Stomach (tissue), 9 donors: Measurements from ENCODE around the gene FANCE. TPM values are rescaled to one million over a fixed set of nuclear protein-coding genes. Genes with fewer than 3 reads are reported as not detected.

ENCODE experiments used
- DNase-seq, 2 donors: peaks; one replicate each; pipeline versions ENCODE4 v3.0.0 to v3.0.0-alpha.2; 2013 to 2019
- H3K27ac ChIP-seq, 5 donors: fragments of 200-600 bp in 4 of 5; sonication (generic) in 4 of 5; one replicate each; pipeline ENCODE4 v1.5.1; 2013 to 2019; ENCODE audit warnings: mild to moderate bottlenecking in 1 of 5, moderate library complexity in 1 of 5
- H3K27me3 ChIP-seq, 3 donors: fragments of 200-600 bp; sonication (generic); one replicate each; pipeline ENCODE4 v1.5.1; 2017 to 2019; ENCODE audit warnings: mixed run types in 1 of 3
- H3K36me3 ChIP-seq, 4 donors: fragments of 200-600 bp; sonication (generic); 1 replicate in 3 of 4; 2 replicates in 1 of 4; pipeline ENCODE4 v1.5.1; 2016 to 2019
- H3K4me1 ChIP-seq, 4 donors: fragments of 200-600 bp; sonication (generic); one replicate each; pipeline ENCODE4 v1.5.1; 2016 to 2019
- H3K4me3 ChIP-seq, 4 donors: fragments of 200-600 bp; sonication (generic) in 3 of 4; one replicate each; pipeline ENCODE4 v1.5.1; 2016 to 2019; ENCODE audit warnings: mild to moderate bottlenecking in 1 of 4
- H3K9me3 ChIP-seq, 4 donors: fragments of 200-600 bp; sonication (generic); one replicate each; pipeline ENCODE4 v1.5.1; 2016 to 2019
- EP300 ChIP-seq: sonication (generic); formaldehyde crosslinking; IDR thresholded peaks from one replicate; pipeline ENCODE4 v1.6.1; 2017; ENCODE audit warnings: antibody characterized with exemption
- POLR2A ChIP-seq, 4 donors: fragments of 450-650 bp; IDR thresholded peaks; one replicate each; pipeline ENCODE4 v1.6.1; 2016; ENCODE audit warnings: antibody characterized with exemption in 4 of 4, control low read depth in 2 of 4, mild to moderate bottlenecking in 1 of 4, moderate library complexity in 1 of 4
- POLR2AphosphoS5 ChIP-seq, 3 donors: sonication (generic); formaldehyde crosslinking; IDR thresholded peaks; one replicate each; pipeline ENCODE4 v1.6.1; 2016; ENCODE audit warnings: antibody characterized with exemption in 3 of 3
- WGBS, 5 donors: extraction: QIAGEN DNeasy Blood & Tissue Kit in 3 of 5; methylation state at CpG; one replicate each; pipeline versions ENCODE4 v1.1.5 to v1.1.7; 2013 to 2018; 5-methylcytosine and 5-hydroxymethylcytosine counted together
- intact Hi-C: fragments of 100-400 bp; cut with DNase I; formaldehyde crosslinking; loops from one replicate; pipeline ENCODE4 v1.15.1; 2023; ENCODE audit warnings: low total_unique reads
- polyA plus RNA-seq, 3 donors: library from polyadenylated mRNA; stranded (reverse); fragments of 200-250 nt; gene quantifications; one replicate each; pipeline ENCODE4 v1.2.3, GENCODE V29; 2013
- total RNA-seq, 5 donors: library from RNA; depleted of rRNA; stranded (reverse); fragments of >200 nt; gene quantifications; one replicate each; pipeline versions ENCODE4 v1.1.0 to v1.2.3, GENCODE V29; 2014 to 2016
- TF ChIP-seq, protein P1 (sequence below), 7 experiments: fragments of 450-650 bp in 4 of 7; fragments of 200-600 bp in 3 of 7; sonication (generic) in 3 of 7; IDR thresholded peaks; one replicate each; pipeline ENCODE4 v1.5.1; 2016 to 2019; ENCODE audit warnings: antibody characterized with exemption in 7 of 7, control low read depth in 2 of 7, mild to moderate bottlenecking in 1 of 7
- donor health status: healthy with polysubstance abuse.
- donor health status: Bipolar disorder and iron deficiency.
- donor health status: healthy.

Gene FANCE
- total and polyA plus RNA-seq, 8 donors = 1.3 to 8.3 (median 3.3) TPM

DNA sequence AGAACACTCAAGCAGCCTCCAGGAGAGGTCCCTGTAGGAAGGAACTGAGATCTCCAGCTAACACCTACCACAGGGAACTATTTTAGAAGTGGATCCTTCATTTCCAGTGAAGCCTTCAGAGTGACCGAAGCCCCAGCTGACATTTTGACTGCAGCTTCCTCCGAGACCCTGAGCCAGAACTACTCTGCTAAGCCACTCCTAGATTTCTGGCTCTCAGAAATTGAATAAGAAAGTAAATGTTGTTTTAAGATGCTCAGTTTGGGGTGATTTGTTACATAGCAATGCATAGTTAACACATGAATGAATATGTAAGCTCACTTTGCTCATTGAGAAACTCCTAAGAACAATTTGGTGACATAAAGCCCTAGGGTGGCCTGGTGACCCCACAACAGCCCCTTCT is 55.1 kb downstream of the FANCE start:
- TF ChIP-seq, protein P1, sequence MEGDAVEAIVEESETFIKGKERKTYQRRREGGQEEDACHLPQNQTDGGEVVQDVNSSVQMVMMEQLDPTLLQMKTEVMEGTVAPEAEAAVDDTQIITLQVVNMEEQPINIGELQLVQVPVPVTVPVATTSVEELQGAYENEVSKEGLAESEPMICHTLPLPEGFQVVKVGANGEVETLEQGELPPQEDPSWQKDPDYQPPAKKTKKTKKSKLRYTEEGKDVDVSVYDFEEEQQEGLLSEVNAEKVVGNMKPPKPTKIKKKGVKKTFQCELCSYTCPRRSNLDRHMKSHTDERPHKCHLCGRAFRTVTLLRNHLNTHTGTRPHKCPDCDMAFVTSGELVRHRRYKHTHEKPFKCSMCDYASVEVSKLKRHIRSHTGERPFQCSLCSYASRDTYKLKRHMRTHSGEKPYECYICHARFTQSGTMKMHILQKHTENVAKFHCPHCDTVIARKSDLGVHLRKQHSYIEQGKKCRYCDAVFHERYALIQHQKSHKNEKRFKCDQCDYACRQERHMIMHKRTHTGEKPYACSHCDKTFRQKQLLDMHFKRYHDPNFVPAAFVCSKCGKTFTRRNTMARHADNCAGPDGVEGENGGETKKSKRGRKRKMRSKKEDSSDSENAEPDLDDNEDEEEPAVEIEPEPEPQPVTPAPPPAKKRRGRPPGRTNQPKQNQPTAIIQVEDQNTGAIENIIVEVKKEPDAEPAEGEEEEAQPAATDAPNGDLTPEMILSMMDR (IDR thresholded peaks at IDR 0.05) = no peak
- TF ChIP-seq EP300 = no peak
- intact Hi-C loops = no loop called here
- Histone ChIP-seq H3K36me3 (no peaks in the 10 kb centered on the region), H3K27ac (no peak overlapping the region), H3K4me1 (peaks cover 0 to 13% (median 10%) of the 10 kb centered on the region in 4 donors), H3K9me3 (no peaks in the 10 kb centered on the region), H3K27me3 (peaks cover 0 to 86% (median 24%) of the 10 kb centered on the region in 3 donors), H3K4me3 (no peak overlapping the region)
- no peak for DNase-seq
- 92 to 96% (median 93%) methylated on average over 2 of the region's 2 CpGs for WGBS, 5 donors

DNA sequence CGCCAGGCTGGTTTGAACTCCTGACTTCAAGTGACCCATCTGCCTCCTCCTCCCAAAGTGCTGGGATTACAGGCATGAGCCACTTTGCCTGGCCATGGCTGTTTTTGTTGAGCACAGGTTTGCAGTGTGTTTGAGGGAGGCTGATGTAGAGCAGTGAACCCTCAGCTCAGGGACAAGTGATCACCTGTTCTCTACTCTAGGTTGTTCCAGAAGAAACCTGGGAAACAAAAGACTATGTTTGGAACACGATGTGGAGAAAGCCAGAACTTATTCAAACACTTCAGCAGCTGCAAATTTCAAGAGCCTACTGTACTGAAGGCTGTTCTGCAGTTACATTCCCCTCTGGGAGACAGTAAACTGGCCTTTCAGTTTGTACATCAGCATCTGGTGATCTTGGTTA is 55.9 kb downstream of the FANCE start:
- Histone ChIP-seq H3K27ac (no peak overlapping the region), H3K36me3 (no peaks in the 10 kb centered on the region), H3K4me1 (peaks cover 0 to 14% (median 10%) of the 10 kb centered on the region in 4 donors), H3K27me3 (peaks cover 0 to 86% (median 30%) of the 10 kb centered on the region in 3 donors), H3K4me3 (no peak overlapping the region), H3K9me3 (no peaks in the 10 kb centered on the region)
- WGBS, 5 donors = 60 to 73% (median 67%) methylated on average over 2 of the region's 2 CpGs
- no peak for DNase-seq
- TF ChIP-seq, protein P1 (IDR thresholded peaks at IDR 0.05) = no peak
- TF ChIP-seq POLR2A (IDR thresholded peaks at IDR 0.05) (no peak), EP300 (no peak), POLR2AphosphoS5 (IDR thresholded peaks at IDR 0.05) (no peak)
- intact Hi-C loops = no loop called here

DNA sequence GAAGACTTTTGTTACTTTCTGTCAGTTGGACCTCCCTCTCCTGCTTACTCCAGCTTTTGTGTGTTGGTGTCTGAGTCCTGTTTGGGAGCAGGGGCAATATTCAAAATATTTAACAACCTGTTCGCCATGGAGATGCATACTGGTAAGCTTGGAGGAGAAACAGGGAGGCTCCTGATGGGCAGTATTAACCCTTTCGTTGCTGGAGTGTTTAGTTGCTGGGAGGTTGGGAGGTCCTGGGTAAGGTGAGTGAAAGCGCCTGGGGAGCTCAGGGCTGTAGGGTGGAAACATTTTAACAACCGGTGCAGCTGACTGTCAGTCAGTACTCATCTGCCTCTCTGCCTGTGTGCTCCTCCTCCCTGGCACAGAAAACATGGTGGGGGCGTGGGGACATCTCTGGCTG is 56.4 kb downstream of the FANCE start:
- H3K4me1 ChIP-seq = peaks cover 0 to 14% (median 10%) of the 10 kb centered on the region in 4 donors
- intact Hi-C loops = no loop called here
- H3K27me3 ChIP-seq = peaks cover 0 to 86% (median 28%) of the 10 kb centered on the region in 3 donors
- H3K9me3 ChIP-seq = no peaks in the 10 kb centered on the region
- H3K27ac ChIP-seq = no peak overlapping the region
- H3K36me3 ChIP-seq = no peaks in the 10 kb centered on the region
- DNase-seq = no peak
- TF ChIP-seq POLR2A (IDR thresholded peaks at IDR 0.05) = no peak
- TF ChIP-seq, protein P1 (IDR thresholded peaks at IDR 0.05) = no peak
- TF ChIP-seq POLR2AphosphoS5 (IDR thresholded peaks at IDR 0.05) = no peak
- no peak for TF ChIP-seq EP300
- no peak overlapping the region for H3K4me3 ChIP-seq
- WGBS, 5 donors = 48 to 65% (median 53%) methylated on average over 5 of the region's 5 CpGs

DNA sequence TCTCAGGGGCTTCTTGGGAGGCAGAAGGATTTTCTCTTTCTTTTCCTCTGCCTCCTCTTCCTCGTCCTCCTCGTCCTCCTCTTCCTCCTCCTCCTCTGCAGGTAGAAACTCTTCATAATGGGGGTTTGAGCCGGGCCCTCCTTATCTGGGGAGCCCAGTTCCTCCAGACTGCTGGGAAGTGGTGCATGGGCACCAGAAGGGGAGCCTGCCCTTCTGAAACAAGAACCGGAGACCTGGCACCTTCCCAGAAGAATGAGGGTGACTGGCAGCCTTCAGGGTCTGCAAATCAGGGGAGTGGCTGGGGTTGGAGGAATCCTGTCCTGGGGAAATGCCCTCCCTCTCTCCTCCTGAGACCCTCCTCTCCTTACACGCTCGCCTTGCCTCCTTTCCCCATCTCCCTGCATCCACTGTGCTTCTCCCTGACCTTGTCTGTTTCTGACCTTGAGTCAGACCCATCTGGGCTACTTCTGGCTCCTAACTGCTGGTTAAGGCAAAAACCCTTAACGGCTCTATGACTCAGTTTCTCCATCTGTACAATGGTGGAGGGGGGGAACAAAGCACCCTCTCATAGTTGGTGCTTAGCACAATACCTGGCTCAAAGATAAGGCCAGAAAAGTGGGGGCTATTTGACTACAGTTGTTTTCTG is 58.9 kb downstream of the FANCE start:
- Histone ChIP-seq H3K4me1 (peaks cover 0 to 14% (median 10%) of the 10 kb centered on the region in 4 donors), H3K27me3 (peaks cover 0 to 61% (median 25%) of the 10 kb centered on the region in 3 donors), H3K36me3 (no peaks in the 10 kb centered on the region), H3K27ac (no peak overlapping the region), H3K9me3 (no peaks in the 10 kb centered on the region), H3K4me3 (peak overlapping the region in 1 of 4 donors; percentile 26)
- TF ChIP-seq, protein P1 (IDR thresholded peaks at IDR 0.05) = no peak
- TF ChIP-seq EP300 (no peak), POLR2A (IDR thresholded peaks at IDR 0.05) (no peak), POLR2AphosphoS5 (IDR thresholded peaks at IDR 0.05) (no peak)
- intact Hi-C loops = no loop called here
- no peak for DNase-seq
- 53 to 73% (median 63%) methylated on average over 7 of the region's 7 CpGs for WGBS, 5 donors
